Skeletal muscle tissue (tissue), 5 donors: Measurements from ENCODE around the gene STOX1. TPM values are rescaled to one million over a fixed set of nuclear protein-coding genes. Genes with fewer than 3 reads are reported as not detected.
"Not testable (repeated sequence)": the region's sequence is repeated elsewhere in the genome, so short reads cannot be mapped to it uniquely, and the experiment has no call there.

Experiments
- H3K27ac ChIP-seq: one replicate; pipeline ENCODE4 v1.7.0; 2013; ENCODE audit warnings: mild to moderate bottlenecking, low read depth, low read length, inconsistent platforms
- H3K27me3 ChIP-seq, 3 donors: one replicate each; pipeline ENCODE4 v1.7.0; 2013; ENCODE audit warnings: low read length in 3 of 3; ENCODE audit not compliant: control insufficient read depth in 3 of 3, insufficient read depth in 3 of 3
- H3K36me3 ChIP-seq, 3 donors: one replicate each; pipeline ENCODE4 v1.7.0; 2013; ENCODE audit warnings: low read length in 3 of 3; ENCODE audit not compliant: control insufficient read depth in 3 of 3, insufficient read depth in 3 of 3
- H3K4me1 ChIP-seq, 3 donors: one replicate each; pipeline ENCODE4 v1.7.0; 2013; ENCODE audit warnings: low read length in 3 of 3, mild to moderate bottlenecking in 3 of 3; ENCODE audit not compliant: control insufficient read depth in 3 of 3, insufficient read depth in 3 of 3
- H3K4me3 ChIP-seq, 3 donors: one replicate each; pipeline ENCODE4 v1.7.0; 2013; ENCODE audit warnings: low read length in 3 of 3
- H3K9ac ChIP-seq, 3 donors: one replicate each; pipeline ENCODE4 v1.7.0; 2013; ENCODE audit warnings: low read length in 3 of 3, mild to moderate bottlenecking in 3 of 3, moderate library complexity in 2 of 3, low read depth in 1 of 3
- H3K9me3 ChIP-seq, 3 donors: one replicate each; pipeline ENCODE4 v1.7.0; 2013; ENCODE audit warnings: low read length in 3 of 3; ENCODE audit not compliant: control insufficient read depth in 3 of 3
- small RNA-seq: library from RNA; depleted of rRNA; stranded (forward); fragments of <200 nt; gene quantifications from one replicate; pipeline ENCODE3, GENCODE V24; 2014
- total RNA-seq: library from RNA; depleted of rRNA; stranded (reverse); fragments of >200 nt; gene quantifications from one replicate; pipeline ENCODE4 v1.2.3, GENCODE V29; 2014
- donor health status: Osteomylitis.

The STOX1 gene
- total RNA-seq, 1 donor from 2014 or later, result 3.7 TPM

DNA sequence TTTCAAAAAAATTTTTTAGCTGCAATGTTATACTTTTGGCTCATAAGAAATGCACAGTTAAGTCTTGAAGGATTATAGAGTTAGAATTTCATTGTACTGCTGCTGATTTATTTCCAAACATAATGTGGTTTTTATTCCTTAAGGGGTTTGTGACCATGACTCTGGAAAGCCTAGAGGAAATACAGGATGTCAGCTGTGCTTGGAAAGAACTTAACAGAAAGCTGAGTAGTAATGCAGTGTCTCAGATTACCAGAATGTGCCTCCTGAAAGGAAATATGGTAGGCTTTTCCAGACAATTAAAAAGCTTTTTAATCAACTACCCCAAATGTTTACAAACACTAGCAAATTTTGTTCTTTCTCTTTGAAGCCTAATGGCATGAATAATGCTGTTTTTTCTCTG lies 113.6 kb downstream of the STOX1 start:
- H3K9ac ChIP-seq, H3K27ac ChIP-seq, H3K9me3 ChIP-seq, H3K27me3 ChIP-seq, H3K4me3 ChIP-seq, H3K4me1 ChIP-seq: not testable (repeated sequence)
- peaks cover 10 to 24% (median 22%) of the 10 kb centered on the region in 3 donors for H3K36me3 ChIP-seq

Small RNAs within 50 kb of the gene (small RNA-seq; reads per million reads assigned to genes)
- gene RNU6-571P (not detected), gene RNU6-697P (not detected)

Other genes starting within 250 kb of the STOX1 start
- 17.2 TPM for gene CCAR1, start 106.3 kb upstream of the STOX1 start, total RNA-seq
- gene DDX50, start 73.8 kb downstream of the STOX1 start, total RNA-seq, result 42.3 TPM
- gene DDX21, start 128.6 kb downstream of the STOX1 start, total RNA-seq, result 24.5 TPM
- 18.8 TPM for gene KIFBP, start 161.3 kb downstream of the STOX1 start, total RNA-seq